GM21381 (cell line): ENCODE results near the gene KCTD5.
"Not testable (repeated sequence)": the region's sequence is repeated elsewhere in the genome, so short reads cannot be mapped to it uniquely, and the experiment has no call there.

Experiments
- ATAC-seq: cut with Tn5 transposase; IDR thresholded peaks from one replicate; pipeline ENCODE4 v1.9.1; 2021; ENCODE audit warnings: mild to moderate bottlenecking, moderate library complexity; ENCODE audit not compliant: unreplicated experiment

Gene KCTD5

GRCh38 chr16:2671741-2672140 is 10.6 kb upstream of the KCTD5 start:
- ATAC-seq = no peak

DNA sequence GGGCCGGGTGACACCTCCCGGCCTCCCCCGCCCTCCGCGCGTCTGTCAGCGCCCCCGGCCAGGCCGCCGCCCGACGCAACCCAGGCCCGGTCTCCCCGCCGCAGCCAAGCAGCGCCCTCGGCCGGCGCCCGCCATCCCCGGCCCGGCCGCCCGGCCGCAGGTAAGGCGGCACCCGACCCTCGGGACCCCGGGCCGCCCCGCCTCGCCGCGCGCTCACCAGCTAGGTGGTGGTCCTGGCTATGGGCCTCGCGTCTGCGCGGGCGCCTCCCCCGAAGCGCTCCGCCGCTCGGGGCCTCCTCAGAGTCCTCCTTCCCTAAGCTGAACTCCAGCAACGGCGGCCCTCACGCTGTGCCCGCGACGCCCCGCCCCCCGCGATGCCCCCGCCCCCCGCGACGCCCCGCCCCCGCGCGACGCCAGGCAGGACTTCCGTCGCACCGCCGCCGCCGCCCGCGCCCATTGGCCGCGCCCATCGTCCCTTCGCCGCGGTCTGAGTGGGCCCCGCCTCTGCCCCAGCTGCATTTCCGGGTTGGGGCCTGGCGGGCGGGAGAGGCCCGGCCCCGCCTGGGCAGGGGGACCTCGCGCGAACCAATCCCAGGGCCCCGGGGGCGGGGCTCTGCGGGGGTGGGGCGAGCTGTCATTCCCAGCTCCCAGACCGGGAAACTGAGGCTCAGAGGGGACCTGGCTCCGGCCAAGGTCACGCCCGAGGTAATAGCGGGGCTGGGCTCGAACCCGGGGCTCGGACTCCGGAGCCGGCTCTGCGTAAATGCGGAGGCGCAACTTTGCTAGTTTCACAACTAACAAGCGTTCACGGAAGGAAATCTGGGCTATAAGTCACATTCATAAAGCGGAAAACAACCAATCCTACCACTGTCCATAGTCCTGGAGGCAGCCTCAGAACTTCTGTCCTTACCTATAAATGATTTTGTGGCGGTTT is 9.0 kb upstream of the KCTD5 start:
- peak; percentile 87 for ATAC-seq

GRCh38 chr16:2675021-2675420 is 7.3 kb upstream of the KCTD5 start:
- no peak for ATAC-seq

DNA sequence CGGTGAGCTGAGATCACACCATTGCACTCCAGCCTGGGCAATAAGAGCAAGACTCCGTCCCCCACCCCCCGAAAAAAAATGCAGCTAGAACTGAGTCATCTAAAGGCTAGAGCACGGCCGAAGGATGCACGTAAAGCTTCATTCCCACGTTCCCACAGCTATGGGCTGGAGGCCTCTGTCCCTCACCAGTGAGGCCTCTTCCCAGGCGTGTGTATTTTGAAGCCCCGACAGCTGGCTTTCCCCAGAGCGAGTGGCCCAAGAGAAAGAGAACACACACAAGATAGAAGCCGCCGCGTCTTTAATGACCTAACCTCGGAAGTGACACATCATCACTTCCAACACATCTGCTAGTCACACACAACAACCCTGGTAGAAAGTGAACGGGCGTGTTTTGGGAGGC is 6.6 kb upstream of the KCTD5 start:
- ATAC-seq = no peak

DNA sequence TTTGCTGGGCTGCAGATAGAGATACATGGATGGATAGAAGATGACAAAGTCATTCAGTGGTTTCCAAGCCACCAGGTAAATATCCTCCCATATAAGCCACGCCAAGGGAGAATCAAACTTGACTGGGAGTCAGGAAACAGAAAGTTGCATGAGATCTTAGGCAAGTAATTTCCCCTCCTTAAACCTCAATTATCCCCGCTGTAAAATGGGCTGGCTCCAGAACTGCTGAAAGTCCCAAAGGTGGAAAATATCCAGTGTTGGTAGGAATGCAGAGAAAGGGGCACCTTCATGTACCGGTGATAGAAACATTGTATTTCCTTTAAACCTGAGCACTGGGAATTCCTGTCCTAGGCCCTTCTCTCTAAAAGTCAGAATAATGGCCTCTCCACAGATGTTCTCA is 5.4 kb upstream of the KCTD5 start:
- not testable (repeated sequence) for ATAC-seq

DNA sequence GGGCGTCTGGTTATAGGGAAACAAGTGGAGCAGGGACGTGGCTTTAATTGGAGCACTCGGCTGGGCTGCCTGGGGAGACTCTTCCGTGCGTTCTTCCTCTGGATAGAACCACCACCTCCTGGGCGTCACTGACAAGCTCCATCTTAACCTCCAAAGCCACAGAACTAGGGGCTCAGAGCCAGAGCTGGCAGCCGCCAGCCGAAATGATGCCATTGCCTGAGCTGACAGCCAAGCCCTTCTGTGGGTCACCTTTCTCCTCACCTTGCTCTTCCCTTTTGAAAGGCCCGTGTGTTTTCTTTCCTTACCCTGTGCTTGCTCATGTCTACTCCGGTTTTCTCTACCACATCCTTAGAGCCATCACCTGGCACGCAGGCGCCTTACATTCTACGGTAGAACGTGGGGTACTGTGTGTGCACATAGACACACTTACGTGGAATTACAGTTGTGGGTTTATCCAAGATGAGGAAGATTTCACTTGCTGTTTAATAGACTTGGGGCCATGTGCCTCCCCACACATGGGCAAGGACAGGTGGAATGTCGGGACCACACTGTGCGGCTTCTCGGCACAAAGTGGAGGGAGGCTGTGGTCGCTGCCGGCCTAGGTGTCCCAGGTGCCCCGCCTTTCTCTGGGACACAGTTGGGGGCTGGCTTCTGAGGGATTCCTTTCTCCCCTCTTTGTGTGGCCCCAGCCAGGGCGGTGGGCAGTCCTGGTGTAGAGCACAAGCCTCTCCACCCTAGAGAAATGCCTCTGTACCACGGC is 3.9 kb upstream of the KCTD5 start:
- ATAC-seq = not testable (repeated sequence)

GRCh38 chr16:2679902-2680301 is 2.4 kb upstream of the KCTD5 start:
- not testable (repeated sequence) for ATAC-seq

- ATAC-seq = not testable (repeated sequence)
These were observed 2.0 kb upstream of the KCTD5 start for GRCh38 chr16:2680360-2680759.

DNA sequence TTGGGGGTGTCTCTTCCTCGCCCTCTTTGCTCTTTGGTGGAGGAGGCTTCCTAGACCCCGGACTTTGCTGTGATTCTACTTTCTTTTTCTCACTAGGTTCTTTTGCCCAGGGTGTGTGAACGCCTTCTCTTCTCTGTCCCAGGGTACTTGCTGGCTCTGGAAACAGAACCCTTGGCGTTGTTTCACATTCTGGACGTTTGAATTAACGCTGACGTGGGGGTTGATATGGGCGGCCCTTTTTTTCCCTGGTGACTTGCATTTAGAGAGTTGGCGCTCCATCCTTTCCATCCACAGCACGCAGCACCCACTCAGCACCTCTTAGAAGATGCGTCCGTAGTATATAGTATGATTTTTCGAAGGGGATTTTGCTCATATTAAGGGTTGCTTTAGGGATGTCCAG is 718 bp downstream of the KCTD5 start:
- not testable (repeated sequence) for ATAC-seq

- peak; percentile 31 for ATAC-seq
These were observed 3.8 kb downstream of the KCTD5 start for GRCh38 chr16:2686075-2686474.

DNA sequence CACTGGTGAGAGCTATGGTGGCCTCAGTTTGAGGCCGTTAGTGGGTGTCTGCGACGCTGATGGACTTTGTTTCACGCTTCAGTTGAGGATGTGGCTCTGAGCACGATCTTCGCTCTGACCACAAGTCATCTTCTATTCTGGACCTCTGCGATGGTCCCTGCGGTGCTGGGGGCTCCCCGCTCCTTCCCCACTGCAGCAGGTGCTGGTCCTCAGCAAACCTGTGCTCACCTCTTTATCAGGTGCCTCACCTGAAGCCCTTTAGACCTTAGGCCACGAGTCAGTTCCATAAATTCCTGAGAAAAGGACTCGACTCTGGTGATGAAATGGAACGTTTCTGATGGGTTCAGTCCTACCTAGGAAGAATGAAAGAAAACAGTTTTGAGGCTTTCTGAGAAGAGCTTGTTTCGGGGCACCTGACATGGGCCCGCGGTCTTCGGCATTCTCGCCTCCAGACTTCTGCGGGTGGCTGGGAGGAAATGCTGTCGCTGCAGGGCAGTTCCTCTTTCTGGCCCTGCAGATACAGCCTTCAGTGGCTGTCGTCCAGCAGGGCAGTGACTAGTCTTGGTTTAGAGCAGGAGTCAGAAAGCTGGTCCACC is 4.7 kb downstream of the KCTD5 start:
- peak; percentile 40 for ATAC-seq

- peak; percentile 1 for ATAC-seq
These were observed 5.4 kb downstream of the KCTD5 start for GRCh38 chr16:2687531-2688308.

DNA sequence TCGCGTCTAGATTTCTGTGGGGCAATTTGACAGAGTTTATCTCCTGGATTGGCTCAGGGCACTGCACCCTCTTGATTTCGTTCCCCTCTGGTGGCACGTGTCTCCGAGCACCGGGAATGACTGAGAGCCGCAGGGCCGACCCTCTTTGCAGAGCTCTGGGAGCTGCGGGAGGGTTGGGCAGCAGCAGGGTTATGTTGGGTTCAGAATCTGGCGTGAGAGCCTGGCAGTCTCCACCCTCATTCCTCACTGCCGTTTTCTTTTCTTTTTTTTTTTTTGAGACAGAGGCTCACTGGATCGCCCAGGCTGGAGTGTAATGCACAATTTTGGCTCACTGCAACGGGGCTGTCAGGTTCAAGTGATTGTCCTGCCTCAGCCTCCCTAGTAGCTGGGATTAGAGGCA is 7.1 kb downstream of the KCTD5 start:
- not testable (repeated sequence) for ATAC-seq

DNA sequence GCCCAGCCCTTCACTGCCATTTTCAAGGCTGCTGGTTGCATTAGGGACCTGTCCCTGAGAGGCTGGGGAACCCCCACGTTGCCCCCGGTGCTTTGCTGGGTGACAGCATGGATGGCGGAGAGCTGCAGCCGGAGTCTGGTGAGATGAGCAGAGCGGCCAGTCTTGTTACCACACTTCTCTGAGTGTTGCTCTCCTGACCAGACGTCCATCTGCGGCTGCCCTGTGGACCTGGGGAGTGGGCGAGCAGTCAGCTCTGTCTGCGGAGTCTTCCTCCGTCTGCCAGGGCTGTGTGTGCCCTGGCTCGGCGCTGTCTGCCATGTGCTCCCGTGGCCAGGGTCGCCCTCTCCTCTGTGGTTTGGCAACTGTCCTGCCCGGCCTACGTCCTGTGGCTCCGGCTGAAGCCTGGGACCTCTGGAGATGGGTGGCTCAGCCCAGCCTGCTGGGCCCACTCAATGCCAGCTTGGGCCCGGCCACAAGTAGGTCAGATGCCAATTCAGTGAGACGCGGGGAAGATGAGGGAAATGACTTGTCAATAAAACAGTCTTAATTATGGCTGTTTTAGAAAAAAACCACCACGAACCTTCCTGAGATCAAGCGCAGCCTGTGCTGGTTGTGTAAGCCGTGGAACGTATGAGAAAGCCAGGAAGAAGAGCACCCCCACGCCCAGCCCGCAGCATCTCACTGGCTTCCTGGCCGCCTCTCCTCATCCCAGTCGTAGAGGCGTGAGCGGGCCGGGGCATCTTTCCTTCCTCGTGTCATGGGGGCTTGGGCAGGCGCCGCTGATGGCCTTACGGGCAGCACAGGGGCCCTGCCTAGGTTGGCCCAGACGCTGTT is 7.9 kb downstream of the KCTD5 start:
- no peak for ATAC-seq

- ATAC-seq = no peak
These were observed 8.5 kb downstream of the KCTD5 start for GRCh38 chr16:2690852-2691251.

DNA sequence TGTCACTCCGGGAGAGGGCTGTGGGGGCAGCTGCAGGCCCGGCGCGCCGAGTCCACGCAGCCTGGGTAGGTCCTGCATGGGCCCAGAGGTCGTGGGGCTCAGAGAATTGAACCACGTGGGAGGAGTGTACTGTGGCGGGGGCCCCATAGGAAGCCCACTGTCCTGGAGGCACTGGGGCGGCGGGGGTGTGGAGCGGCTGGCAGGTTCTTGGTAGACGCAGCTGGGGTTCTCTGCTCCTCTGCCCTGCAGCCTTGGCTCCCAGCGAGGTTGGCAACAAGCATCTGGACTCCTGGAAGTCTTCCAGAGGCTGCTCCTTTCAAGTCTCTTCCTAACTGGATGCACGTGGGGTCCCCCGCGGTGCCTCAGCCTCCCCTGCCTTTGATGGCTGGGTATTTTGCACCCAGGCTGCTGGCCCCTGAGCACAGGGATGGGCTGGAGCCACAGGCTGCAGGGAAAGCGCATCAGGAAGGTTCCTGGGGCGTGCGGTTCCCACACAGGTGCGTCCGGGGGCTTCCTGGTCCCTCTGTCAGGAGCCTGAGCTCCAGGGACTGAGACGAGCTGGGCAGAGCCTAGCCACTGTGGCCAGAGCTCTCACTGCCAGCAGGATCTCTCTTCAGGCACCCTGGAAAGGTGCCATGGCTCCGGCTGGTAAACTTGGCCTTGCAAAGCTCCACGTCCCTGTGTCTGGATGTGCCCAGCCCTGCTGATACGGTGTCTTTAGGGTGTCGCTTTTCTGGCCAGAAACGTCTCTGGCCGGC is 9.3 kb downstream of the KCTD5 start:
- no peak for ATAC-seq

- no peak for ATAC-seq
These were observed 10.1 kb downstream of the KCTD5 start for GRCh38 chr16:2692251-2692947.

DNA sequence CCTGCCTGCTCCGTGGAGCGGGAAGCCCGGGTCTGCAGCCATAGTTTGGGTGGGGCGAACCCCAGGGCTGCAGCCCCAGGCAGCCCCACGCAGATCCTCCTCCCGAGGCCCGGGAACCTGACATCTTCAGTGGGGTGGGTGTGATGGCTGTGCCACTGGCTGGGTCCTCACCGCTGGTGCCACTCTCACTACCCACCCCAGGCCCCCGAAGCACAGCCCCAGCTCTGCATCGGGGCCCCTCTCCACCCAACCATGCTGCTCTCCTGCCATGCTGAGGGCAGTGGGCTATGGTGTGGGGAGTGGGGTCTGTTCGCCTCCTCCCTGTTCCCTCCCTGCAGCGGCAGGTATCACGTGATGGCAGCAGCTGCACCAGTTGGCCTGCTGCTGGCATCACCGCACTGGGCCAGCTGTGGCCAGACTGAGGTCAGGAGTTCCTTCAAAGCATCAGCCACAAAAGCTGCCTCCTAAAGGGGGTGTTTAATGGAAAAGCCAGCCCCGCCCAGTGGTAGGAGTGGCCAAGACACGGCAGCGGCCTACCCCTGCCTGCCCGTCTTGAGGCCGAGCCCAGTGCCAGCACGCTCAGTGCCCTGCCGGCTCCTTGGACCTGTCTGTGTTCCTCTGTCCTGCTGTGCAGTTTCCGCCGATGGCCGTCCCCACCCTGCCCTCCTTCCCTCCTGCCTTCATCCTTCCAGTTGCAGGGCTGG is 10.8 kb downstream of the KCTD5 start:
- no peak for ATAC-seq
